Osteoblast (primary cell): Measurements from ENCODE around the gene GJD3. TPM values are rescaled to one million over a fixed set of nuclear protein-coding genes. Genes with fewer than 3 reads are reported as not detected.

ENCODE experiments used
- DNase-seq: peaks from one replicate; pipeline ENCODE4 v3.0.0; 2011; ENCODE audit warnings: low spot score, mixed read lengths; ENCODE audit not compliant: insufficient read length; ENCODE audit errors: missing footprints
- H2AFZ ChIP-seq: 2 replicates; pipeline ENCODE4 v1.6.0; 2011; ENCODE audit warnings: mild to moderate bottlenecking, low read length
- H3K27ac ChIP-seq: 2 replicates; pipeline ENCODE4 v1.5.1; 2011; ENCODE audit warnings: mild to moderate bottlenecking, low read depth, low read length, moderate library complexity
- H3K27me3 ChIP-seq: 2 replicates; pipeline ENCODE4 v1.6.0; 2012; ENCODE audit warnings: mild to moderate bottlenecking, control low read depth, inconsistent platforms, low read length, moderate library complexity; ENCODE audit not compliant: insufficient read depth
- H3K36me3 ChIP-seq: 2 replicates; pipeline ENCODE4 v1.5.1; 2011; ENCODE audit warnings: mild to moderate bottlenecking, low read length, control low read depth, moderate library complexity; ENCODE audit not compliant: insufficient read depth
- H3K4me1 ChIP-seq: 2 replicates; pipeline ENCODE4 v1.5.1; 2011; ENCODE audit warnings: mild to moderate bottlenecking, low read length, control low read depth, moderate library complexity; ENCODE audit not compliant: insufficient read depth
- H3K4me2 ChIP-seq: 2 replicates; pipeline ENCODE4 v1.6.0; 2011; ENCODE audit warnings: mild to moderate bottlenecking, low read length; ENCODE audit not compliant: insufficient read depth
- H3K4me3 ChIP-seq: fragments of 200-600 bp; sonication (generic); 3 replicates; pipeline ENCODE4 v1.5.1; 2012; ENCODE audit warnings: mild to moderate bottlenecking, low read length, inconsistent platforms; ENCODE audit not compliant: insufficient read depth
- H3K79me2 ChIP-seq: 2 replicates; pipeline ENCODE4 v1.6.0; 2012; ENCODE audit warnings: mild to moderate bottlenecking, low read length, control low read depth, inconsistent platforms; ENCODE audit not compliant: insufficient read depth
- H3K9me3 ChIP-seq: 2 replicates; pipeline ENCODE4 v1.5.1; 2011; ENCODE audit warnings: low read depth, low read length, control low read depth
- H4K20me1 ChIP-seq: 2 replicates; pipeline ENCODE4 v1.6.0; 2012; ENCODE audit warnings: mild to moderate bottlenecking, low read length, control low read depth; ENCODE audit not compliant: insufficient read depth
- CTCF ChIP-seq: IDR thresholded peaks from 2 replicates; pipeline ENCODE4 v1.5.1; 2011; ENCODE audit warnings: mild to moderate bottlenecking, low read depth, low read length, moderate library complexity; ENCODE audit errors: extremely low read depth
- total RNA-seq: library from RNA; depleted of rRNA; stranded (reverse); fragments of >200 nt; gene quantifications from 2 replicates; pipeline ENCODE4 v1.2.3, GENCODE V29; 2012

GJD3 gene
- total RNA-seq, 1 donor: 1.8 TPM

- Histone ChIP-seq H3K27ac (no peak overlapping the region), H4K20me1 (peaks cover 72% of the 10 kb centered on the region), H3K27me3 (no peaks in the 10 kb centered on the region), H3K36me3 (peaks cover 23% of the 10 kb centered on the region), H3K4me2 (no peak overlapping the region), H3K79me2 (peaks cover 90% of the 10 kb centered on the region), H3K4me3 (no peak overlapping the region), H2AFZ (no peak overlapping the region), H3K4me1 (peaks cover 65% of the 10 kb centered on the region), H3K9me3 (no peaks in the 10 kb centered on the region)
- no peak for TF ChIP-seq CTCF
- peak; percentile 72 for DNase-seq
These were observed 17.0 kb downstream of the GJD3 start for GRCh38 chr17:40347319-40348135.

GRCh38 chr17:40346765-40347158 is 17.8 kb downstream of the GJD3 start:
- no peak overlapping the region for H3K4me2 ChIP-seq
- peaks cover 66% of the 10 kb centered on the region for H4K20me1 ChIP-seq
- H3K9me3 ChIP-seq: no peaks in the 10 kb centered on the region
- no peaks in the 10 kb centered on the region for H3K27me3 ChIP-seq
- H3K4me1 ChIP-seq: peaks cover 67% of the 10 kb centered on the region
- no peak overlapping the region for H3K4me3 ChIP-seq
- TF ChIP-seq CTCF: no peak
- peaks cover 15% of the 10 kb centered on the region for H3K36me3 ChIP-seq
- H3K79me2 ChIP-seq: peaks cover 95% of the 10 kb centered on the region
- no peak overlapping the region for H2AFZ ChIP-seq
- H3K27ac ChIP-seq: no peak overlapping the region
- peak; percentile 81 for DNase-seq

- Histone ChIP-seq H3K4me1 (peaks cover 67% of the 10 kb centered on the region), H4K20me1 (peaks cover 63% of the 10 kb centered on the region), H3K4me3 (peak overlapping the region; percentile 81), H3K4me2 (peak overlapping the region; percentile 92), H3K9me3 (no peaks in the 10 kb centered on the region), H3K36me3 (peaks cover 15% of the 10 kb centered on the region), H3K27me3 (no peaks in the 10 kb centered on the region), H3K27ac (peak overlapping the region; percentile 58), H2AFZ (no peak overlapping the region), H3K79me2 (peaks cover 92% of the 10 kb centered on the region)
- TF ChIP-seq CTCF: no peak
- DNase-seq: peak; percentile 77
These were observed 18.4 kb downstream of the GJD3 start for GRCh38 chr17:40345994-40346764.
